NCI-H187 (cell line): ENCODE data around the gene SCN5A.

Experiments used
- DNase-seq, 2 experiments: peaks; one replicate each; lab custom pipeline; 2025; lab: John Stamatoyannopoulos, UW

The SCN5A gene

GRCh38 chr3:38601956-38602550 lies 47.4 kb downstream of the SCN5A start:
- no peak for DNase-seq

GRCh38 chr3:38600551-38600950 lies 48.9 kb downstream of the SCN5A start:
- DNase-seq, result no peak

- DNase-seq, result no peak
Observed at GRCh38 chr3:38599886-38600285, 49.6 kb downstream of the SCN5A start.

- DNase-seq, result no peak
Observed at GRCh38 chr3:38598791-38599190, 50.7 kb downstream of the SCN5A start.

GRCh38 chr3:38597502-38598060 lies 51.9 kb downstream of the SCN5A start:
- DNase-seq, result no peak

GRCh38 chr3:38595393-38595792 lies 54.1 kb downstream of the SCN5A start:
- no peak for DNase-seq

- no peak for DNase-seq
Observed at GRCh38 chr3:38590521-38590920, 59.0 kb downstream of the SCN5A start.

- no peak for DNase-seq
Observed at GRCh38 chr3:38588995-38589937, 60.2 kb downstream of the SCN5A start.

GRCh38 chr3:38588371-38588971 lies 61.0 kb downstream of the SCN5A start:
- no peak for DNase-seq

- DNase-seq, result no peak
Observed at GRCh38 chr3:38587548-38588131, 61.8 kb downstream of the SCN5A start.

GRCh38 chr3:38586546-38587520 lies 62.7 kb downstream of the SCN5A start:
- no peak for DNase-seq

GRCh38 chr3:38585791-38586420 lies 63.6 kb downstream of the SCN5A start:
- DNase-seq, result no peak

- no peak for DNase-seq
Observed at GRCh38 chr3:38583688-38584087, 65.8 kb downstream of the SCN5A start.

- DNase-seq, result no peak
Observed at GRCh38 chr3:38582941-38583645, 66.4 kb downstream of the SCN5A start.

GRCh38 chr3:38582316-38582715 lies 67.2 kb downstream of the SCN5A start:
- DNase-seq, result no peak

GRCh38 chr3:38581774-38582173 lies 67.7 kb downstream of the SCN5A start:
- no peak for DNase-seq

- DNase-seq, result no peak
Observed at GRCh38 chr3:38580450-38581382, 68.8 kb downstream of the SCN5A start.

- no peak for DNase-seq
Observed at GRCh38 chr3:38579551-38580449, 69.7 kb downstream of the SCN5A start.
